Activated CD4-positive, alpha-beta T cell treated with anti-CD3 and anti-CD28 coated beads, Interleukin-10, Interleukin-2, amounts not matched to agents 100 ng/mL and 50 ng/mL, durations not matched to agents 16 hours and 8 hours (primary cell): Measurements from ENCODE around the gene C1D.
"Not testable (repeated sequence)": the region's sequence is repeated elsewhere in the genome, so short reads cannot be mapped to it uniquely, and the experiment has no call there.

Experiments used
- DNase-seq: peaks from one replicate; pipeline ENCODE4 v3.0.0-alpha.2; 2020

The C1D gene, protein sequence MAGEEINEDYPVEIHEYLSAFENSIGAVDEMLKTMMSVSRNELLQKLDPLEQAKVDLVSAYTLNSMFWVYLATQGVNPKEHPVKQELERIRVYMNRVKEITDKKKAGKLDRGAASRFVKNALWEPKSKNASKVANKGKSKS

DNA sequence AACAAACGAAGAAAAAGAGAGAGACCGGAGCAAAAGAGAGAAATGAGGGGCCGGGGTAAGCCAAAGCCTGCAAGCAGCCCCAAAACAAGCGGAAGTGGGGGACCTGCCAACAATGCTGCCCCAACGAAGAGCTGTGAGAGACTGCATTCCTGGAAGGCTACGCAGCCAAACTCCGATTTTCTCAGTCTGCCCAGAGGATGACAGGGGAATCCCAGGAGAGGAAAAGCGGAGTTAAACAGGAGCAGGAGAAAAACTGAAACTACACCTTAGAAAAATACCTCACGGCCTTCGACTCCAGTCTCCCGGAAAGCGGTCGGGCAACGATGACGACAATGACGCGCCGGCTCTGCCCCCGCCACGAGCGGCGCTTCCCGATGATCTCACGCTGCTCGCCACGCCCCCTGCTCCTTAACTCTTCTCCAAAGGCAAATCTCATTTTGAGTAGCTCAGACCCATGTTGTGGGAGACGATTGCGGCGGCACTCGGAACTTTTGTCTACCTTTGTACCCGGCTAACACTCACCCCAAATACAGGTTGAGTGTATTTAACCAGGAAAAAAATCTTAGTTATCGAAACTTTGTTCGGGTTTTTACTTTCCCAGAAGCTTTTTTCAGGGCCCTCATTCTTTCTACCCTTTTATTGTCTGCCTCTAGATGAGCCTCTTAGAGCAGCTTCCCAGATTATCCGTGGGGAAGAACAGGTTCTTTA is at the start of gene C1D:
Gene C1D, minus strand, starts transcription at position 325 of the 708 bp plus-strand sequence. CDS start 15,694 bp downstream, outside the sequence.
- DNase-seq = peak; percentile 92

GRCh38 chr2:68110102-68110501 is 47.3 kb upstream of the C1D start:
- no peak for DNase-seq

GRCh38 chr2:68108120-68108519 is 45.3 kb upstream of the C1D start:
- no peak for DNase-seq

DNA sequence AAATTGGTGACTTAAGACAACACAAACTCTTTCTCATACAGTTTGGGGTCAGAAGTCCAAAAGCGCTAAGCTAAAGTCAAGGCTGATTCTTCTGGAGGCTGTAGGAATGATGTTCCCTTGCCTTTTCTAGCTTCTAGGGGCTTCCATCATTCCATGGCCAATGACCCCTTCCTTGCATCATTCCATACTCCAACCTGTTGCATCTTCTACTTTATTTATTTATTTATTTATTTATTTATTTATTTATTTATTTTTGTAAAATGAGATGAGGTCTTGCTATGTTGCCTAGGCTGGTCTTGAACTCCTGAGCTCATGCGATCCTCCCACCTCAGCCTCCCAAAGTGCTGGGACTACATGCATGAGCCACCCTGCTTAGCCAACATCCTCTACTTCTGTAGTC is 44.7 kb upstream of the C1D start:
- no peak for DNase-seq

DNA sequence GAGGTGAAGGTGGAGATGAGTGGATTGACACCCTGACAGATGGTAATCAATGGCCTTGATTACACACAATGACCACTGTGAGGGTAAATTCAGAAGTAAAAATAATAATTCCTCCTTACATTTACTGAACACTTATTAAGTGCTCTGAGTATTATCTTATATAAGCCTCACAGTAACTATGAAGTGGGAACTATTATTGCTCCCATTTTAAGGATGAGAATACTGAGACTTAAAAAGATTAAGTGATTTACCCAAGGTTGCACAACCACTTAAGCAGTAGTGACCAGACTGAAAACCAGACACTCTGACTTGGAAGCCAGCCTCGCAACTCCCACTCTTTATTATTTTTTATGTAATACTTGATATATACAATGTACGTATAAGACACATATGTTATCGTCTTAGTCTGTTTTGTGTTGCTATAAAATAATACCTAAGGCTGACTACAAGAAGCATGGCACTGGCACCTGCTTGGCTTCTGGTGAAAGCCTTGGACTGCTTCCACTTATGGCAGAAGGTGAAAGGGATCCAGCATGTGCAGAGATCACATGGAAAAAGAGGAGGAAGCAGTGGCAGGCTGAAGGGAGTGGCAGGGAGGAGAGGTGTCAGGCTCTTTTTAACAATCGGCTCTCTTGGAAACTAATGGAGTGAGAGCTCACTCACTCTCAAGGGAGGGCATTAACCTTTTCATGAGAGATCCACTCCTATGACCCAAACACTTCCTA is 41.5 kb upstream of the C1D start:
- no peak for DNase-seq

- no peak for DNase-seq
Measured at GRCh38 chr2:68103709-68104055, 40.9 kb upstream of the C1D start.

GRCh38 chr2:68103030-68103708 is 40.4 kb upstream of the C1D start:
- no peak for DNase-seq

GRCh38 chr2:68100189-68100588 is 37.4 kb upstream of the C1D start:
- no peak for DNase-seq

DNA sequence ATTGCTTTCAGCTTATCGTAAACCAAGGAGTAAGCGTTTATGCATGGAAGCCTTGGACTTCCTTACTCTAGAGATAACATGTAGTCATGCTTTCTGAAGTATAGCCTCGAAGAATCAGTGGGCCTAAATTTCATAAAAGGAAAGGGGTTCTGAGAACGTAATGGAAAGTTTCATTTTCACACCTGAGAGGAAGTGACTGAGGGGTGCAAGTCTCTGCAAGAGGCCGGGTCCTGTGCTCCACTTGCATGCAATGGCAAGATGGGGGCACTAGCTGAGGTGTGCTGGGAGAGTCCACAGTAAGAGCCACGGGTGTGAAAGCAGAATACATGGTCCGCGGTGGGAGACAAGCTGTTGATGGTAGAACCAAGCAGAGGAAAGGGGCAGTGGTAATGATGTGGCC is 36.5 kb upstream of the C1D start:
- DNase-seq = no peak

DNA sequence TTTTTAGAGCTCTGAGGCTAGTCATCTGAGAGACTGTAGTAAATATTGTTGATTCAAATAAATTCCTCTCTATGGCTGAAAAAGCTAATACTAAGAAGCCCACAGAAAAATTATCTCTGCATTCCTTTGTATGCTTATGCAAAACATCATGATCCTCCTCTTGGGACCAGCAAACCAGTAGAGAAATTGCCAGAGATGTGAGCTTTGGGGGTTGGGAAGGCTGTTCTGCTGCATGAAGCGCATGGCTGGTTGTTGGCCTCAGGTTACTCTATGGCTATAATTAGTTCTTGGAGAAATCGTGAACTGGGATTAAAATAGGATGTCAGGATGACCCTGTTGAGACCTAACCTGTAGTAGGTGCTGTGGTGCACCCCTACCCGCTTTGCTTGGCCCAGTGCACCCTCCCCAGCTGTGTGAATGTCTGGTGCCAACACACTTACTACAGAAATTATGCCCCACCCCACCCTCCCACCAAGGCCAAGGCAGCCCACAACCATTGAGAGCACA is 35.5 kb upstream of the C1D start:
- DNase-seq = no peak

- DNase-seq = no peak
Measured at GRCh38 chr2:68094111-68094510, 31.3 kb upstream of the C1D start.

DNA sequence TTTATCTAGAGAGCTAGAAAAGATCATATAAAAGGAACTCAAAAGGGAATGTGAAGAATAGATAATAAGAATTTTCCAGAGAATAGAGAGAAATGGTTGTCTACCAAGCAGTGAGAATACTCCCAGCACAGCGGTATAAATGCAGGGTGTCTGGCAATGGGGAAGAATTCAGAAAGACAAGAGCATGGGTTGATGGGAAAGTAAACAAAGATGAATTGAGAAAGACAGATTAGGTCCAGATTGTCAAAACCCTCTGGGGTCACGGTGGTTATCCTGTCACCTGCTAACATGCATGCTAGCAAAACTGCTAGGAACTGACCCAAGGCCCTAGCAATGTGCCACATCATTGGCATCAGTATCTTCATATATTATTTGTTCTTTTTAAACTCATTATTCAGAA is 30.8 kb upstream of the C1D start:
- DNase-seq = no peak

DNA sequence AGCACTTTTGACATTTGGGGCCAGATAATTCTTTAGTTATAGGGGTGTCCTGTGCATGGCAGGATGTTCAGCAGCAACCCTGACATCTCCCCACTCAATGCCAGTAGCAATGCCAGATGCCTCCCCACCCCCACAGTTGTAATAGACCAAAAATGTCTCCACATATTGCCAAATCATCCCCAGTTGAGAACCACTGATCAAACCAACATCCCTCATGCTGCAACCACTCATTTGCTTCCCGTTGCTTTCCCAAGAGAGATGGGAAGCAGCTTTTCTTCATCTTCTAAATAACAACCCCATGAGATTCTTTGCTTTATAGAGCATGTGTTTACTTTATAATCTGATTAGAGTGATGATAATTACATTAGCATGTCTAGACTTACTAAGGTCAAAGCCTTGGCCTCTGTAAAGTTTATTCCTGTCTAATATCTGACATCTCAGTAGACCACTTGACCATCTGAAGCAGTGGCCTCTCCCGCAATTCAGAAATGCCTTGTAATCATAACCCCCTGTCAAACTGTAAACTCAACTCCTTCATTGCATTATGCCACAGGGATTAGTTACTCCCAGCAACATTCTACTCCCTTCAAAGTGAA is 28.7 kb upstream of the C1D start:
- DNase-seq = no peak

DNA sequence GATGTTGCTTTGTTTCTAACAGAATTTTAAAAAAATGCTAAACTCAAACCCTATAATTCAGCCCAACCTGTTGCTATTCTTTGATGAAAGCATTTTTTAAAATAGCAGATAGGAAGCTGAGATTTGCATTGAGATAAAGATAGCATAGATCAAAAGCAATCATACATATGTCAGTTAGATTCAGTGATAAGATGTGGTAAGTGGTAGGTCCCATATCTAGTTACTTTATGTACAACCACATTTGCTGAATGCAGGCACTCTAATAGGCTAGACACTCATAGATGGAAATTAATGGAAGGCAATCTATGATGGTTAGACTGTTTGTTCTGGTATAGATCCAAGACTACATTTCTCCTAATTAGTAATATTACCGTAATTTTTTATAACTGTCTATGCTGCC is 27.2 kb upstream of the C1D start:
- DNase-seq = no peak

DNA sequence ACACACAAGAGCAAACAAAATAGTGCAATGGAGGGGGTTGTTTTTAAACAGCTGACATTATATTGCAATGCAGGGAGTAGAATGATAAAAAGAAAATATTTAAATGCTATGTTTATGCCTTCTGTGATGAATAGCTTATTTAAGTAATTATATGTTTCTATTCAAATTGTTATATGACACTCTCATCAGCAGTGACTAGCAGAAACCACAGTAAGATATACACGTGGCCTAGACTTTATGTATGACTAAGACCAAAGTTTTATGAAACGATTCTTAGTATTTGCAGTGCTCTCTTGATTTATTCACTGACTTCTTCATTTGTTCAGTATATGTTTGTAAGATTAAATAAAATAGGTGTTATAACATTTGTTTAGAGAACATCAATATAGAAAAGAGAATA is 26.1 kb upstream of the C1D start:
- no peak for DNase-seq

GRCh38 chr2:68086166-68086565 is 23.4 kb upstream of the C1D start:
- no peak for DNase-seq

- DNase-seq = no peak
Measured at GRCh38 chr2:68083346-68083745, 20.5 kb upstream of the C1D start.

GRCh38 chr2:68074050-68074449 is 11.2 kb upstream of the C1D start:
- DNase-seq = no peak

GRCh38 chr2:68063797-68064646 is 1.2 kb upstream of the C1D start:
- DNase-seq = not testable (repeated sequence)

- no peak for DNase-seq
Measured at GRCh38 chr2:68060652-68061051, 2.2 kb downstream of the C1D start.

DNA sequence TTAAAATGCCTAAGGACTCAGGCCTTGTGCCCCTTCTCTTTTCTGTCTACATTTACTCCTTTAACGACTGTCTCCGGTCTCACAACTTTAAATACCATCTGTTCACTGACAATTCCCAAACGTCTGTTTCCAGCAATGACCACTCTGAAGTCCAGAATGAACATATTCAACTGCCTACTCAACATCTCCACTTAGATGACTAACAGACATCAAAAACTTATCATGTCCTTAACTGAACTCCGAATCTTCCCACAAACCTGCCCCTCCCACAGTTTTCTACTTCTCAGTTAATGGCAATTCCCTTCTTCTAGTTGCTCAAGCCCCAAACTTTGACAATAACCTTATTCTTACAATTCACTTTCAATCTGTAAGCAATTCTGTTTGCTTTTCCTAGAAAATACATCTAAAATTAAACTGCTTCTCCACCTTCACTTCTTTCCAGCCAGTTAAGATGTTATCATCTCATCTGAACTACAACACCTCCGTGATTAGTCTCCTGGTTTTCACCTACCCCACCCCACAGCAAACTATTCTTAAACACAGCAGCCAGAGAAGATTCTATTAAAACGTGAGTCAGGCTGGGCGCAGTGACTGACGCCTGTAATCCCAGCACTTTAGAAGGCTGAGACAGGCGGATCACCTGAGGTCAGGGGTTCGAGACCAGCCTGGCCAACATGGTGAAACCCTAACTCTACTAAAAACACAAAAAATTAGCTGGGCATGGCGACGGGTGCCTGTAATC is 2.8 kb downstream of the C1D start:
- no peak for DNase-seq
